HL-60/S4 (cell line): ENCODE data around the gene ADARB2.

ENCODE experiments used
- in situ Hi-C: fragments of 300-500 bp; cut with MboI; formaldehyde crosslinking; loops from 2 replicates; pipeline ENCODE4 v1.14.3; 2022; ENCODE audit warnings: low sequenced_read_pairs

The ADARB2 gene

DNA sequence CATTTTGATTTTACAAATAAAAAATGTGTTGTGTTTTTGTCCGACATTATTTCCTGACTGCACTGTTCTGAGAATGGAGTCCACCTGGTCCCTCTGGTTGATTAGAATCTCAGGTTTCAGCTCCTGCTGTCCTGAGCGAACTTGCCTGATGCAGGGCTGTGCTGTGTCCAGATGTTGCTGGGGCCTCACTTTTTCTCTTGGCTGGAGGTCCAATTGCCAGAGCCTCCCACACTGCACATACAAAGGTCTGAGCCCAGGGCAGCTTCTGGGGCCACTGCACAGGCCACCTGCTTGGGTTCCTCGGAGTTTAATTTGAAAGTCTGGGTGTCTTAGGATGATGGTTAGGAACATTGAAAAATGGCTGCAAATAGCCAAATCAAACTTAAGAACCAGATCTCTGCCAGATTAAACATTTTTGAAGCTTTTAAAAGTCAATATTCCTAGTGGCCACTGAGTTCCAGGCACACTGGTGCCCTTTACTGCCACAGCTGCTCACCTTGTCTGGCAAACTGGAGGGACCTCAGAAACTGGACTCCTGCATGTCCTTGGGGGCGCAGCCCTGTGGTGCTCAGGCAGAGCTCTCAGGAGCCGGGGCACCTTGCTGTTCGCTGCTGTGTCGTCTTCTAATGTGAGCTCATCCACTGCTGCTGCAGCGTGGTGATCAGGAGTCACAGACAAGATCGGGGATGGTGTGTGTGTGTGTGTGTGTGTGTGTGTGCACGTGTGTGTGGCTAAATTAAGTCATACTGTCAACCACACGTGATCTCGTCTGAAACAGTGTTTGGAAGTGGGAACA lies 606.1 kb downstream of the ADARB2 start:
- in situ Hi-C loops = no loop called here

DNA sequence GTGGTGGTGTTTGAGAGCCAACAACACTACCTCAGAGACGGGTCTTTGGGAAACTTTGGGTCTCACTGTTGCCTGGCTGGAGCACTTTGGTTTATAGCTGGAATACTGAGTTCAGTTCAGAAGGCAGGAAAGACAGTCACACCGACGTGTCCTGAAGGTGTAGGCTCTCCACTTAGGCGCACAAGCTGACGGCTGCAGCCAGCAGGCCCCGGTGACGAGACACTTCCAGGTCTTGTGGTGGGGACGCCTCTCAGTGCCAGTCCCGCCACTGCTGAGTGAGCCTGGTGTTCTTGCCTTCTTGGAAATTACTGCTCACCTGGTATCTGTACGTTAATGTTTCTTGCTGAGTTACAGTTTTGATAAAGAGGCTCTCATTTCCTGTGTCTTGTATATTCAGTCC lies 607.1 kb downstream of the ADARB2 start:
- in situ Hi-C loops = no loop called here

- in situ Hi-C loops = no loop called here
Measured at GRCh38 chr10:1128649-1129048, 608.7 kb downstream of the ADARB2 start.

DNA sequence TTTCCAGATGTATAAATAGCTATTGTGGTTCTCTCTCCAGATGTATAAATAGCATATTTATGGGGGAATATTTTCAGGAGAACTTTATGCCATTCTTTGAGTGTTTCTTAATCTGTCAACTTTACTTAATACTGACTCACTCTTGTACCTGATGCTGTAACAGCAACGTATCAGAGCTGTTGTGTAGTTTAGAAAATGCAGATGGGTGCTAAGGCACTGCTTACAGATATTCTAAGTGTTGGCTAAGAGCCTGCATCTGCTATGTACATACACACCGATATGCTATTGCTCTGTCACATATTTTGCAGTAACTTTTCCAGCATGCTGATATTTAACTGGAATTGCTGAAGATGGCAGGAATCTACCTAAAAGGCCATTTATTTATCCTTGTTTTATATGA lies 609.2 kb downstream of the ADARB2 start:
- in situ Hi-C loops = no loop called here

DNA sequence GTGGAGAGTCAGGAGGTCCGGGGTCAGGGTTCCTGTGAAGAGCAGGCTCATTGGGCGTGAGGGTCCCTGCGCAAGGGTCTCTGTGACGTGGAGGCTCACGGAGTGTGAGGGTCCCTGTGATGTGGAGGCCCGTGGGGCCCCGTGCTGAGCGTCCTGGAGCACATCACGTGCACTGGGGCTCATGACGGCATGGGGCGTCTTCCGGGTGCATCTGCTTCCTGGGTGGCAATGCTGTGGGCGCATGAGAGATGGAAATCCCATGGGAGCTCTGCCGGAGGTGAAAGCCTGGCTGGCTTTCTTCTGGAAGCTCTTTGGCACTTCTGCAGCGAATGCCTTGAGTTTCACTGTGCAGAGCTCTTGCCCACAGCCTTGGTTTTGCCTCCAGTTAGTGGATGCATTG lies 609.7 kb downstream of the ADARB2 start:
- in situ Hi-C loops = no loop called here
